Karpas-422 (cell line): ENCODE data around the gene USP24. TPM values are rescaled to one million over a fixed set of nuclear protein-coding genes. Genes with fewer than 3 reads are reported as not detected.

Experiments
- DNase-seq: peaks from one replicate; pipeline ENCODE4 v3.0.0-alpha.2; 2015
- H2AFZ ChIP-seq: fragments of 200-600 bp; sonication (generic); 2 replicates; pipeline ENCODE4 v1.6.1; 2014; ENCODE audit warnings: antibody characterized with exemption, low read length, mixed read lengths
- H3K27ac ChIP-seq: fragments of 200-600 bp; sonication (generic); 2 replicates; pipeline ENCODE4 v1.5.1; 2014; ENCODE audit warnings: mild to moderate bottlenecking, low read length, moderate library complexity
- H3K27me3 ChIP-seq: fragments of 200-600 bp; sonication (generic); 2 replicates; pipeline ENCODE4 v1.6.1; 2014; ENCODE audit warnings: low read length, mixed read lengths
- H3K36me3 ChIP-seq: fragments of 200-600 bp; sonication (generic); 2 replicates; pipeline ENCODE4 v1.6.1; 2014; ENCODE audit warnings: low read length, mixed read lengths; ENCODE audit not compliant: insufficient read depth
- H3K4me1 ChIP-seq: fragments of 200-600 bp; sonication (generic); 2 replicates; pipeline ENCODE4 v1.6.1; 2014; ENCODE audit warnings: mild to moderate bottlenecking, low read length, mixed read lengths
- H3K4me2 ChIP-seq: fragments of 200-600 bp; sonication (generic); 2 replicates; pipeline ENCODE4 v1.6.1; 2014; ENCODE audit warnings: low read length, low read depth, mild to moderate bottlenecking; ENCODE audit not compliant: poor library complexity, severe bottlenecking
- H3K4me3 ChIP-seq: fragments of 200-600 bp; sonication (generic); 2 replicates; pipeline ENCODE4 v1.5.1; 2014; ENCODE audit warnings: mild to moderate bottlenecking, antibody characterized with exemption, low read length, mixed read lengths
- H3K79me2 ChIP-seq: fragments of 200-600 bp; sonication (generic); 2 replicates; pipeline ENCODE4 v1.6.1; 2014; ENCODE audit warnings: mild to moderate bottlenecking, low read length, mixed read lengths
- H3K9ac ChIP-seq: fragments of 200-600 bp; sonication (generic); 2 replicates; pipeline ENCODE4 v1.6.0; 2014; ENCODE audit warnings: low read length
- H3K9me2 ChIP-seq: fragments of 200-600 bp; sonication (generic), shearing (Covaris generic); replicated peaks from 2 replicates; pipeline ENCODE4 v1.6.0; 2014; ENCODE audit warnings: mild to moderate bottlenecking, low read length, moderate library complexity; ENCODE audit not compliant: insufficient read depth
- H3K9me3 ChIP-seq: fragments of 300-700, 200-600 bp; sonication (generic); 2 replicates; pipeline ENCODE4 v1.6.1; 2014; ENCODE audit warnings: low read length, mixed read lengths
- H4K20me1 ChIP-seq: fragments of 200-600 bp; sonication (generic); 2 replicates; pipeline ENCODE4 v1.6.1; 2014; ENCODE audit warnings: mild to moderate bottlenecking, antibody characterized with exemption, low read length, low read depth; ENCODE audit not compliant: insufficient read depth
- total RNA-seq: library from RNA; depleted of rRNA; stranded (reverse); fragments of >200 nt; shearing (Covaris generic); gene quantifications from 2 replicates; pipeline ENCODE4 v1.2.3, GENCODE V29; 2014; ENCODE audit warnings: low replicate concordance

The USP24 gene
- total RNA-seq, 1 experiment from 2014 or later, result 89.8 TPM

GRCh38 chr1:55146781-55147180, 68.4 kb downstream of the USP24 start:
- H3K36me3 ChIP-seq, result peaks cover 74% of the 10 kb centered on the region

DNA sequence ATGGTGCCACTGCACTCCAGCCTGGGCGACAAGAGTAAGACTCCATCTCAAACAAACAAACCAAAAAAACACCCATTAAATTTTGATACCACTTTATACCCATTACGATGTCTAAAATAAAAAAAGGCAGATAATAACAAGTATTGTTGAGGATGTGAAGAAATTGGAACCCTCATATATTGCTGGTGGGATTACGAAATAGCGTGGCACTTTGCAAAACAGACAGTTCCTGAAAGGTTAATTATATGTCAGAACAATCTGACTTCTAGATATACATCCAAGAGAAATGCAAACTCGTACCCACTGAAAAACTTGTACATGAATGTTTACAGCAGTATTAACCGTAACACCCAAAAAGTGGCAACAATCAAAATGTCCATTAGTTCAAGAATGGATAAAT, 70.3 kb downstream of the USP24 start:
- Histone ChIP-seq H3K4me2 (no peak overlapping the region), H3K4me1 (no peaks in the 10 kb centered on the region), H3K9ac (no peak overlapping the region), H2AFZ (no peak overlapping the region), H4K20me1 (no peaks in the 10 kb centered on the region), H3K9me3 (no peaks in the 10 kb centered on the region), H3K36me3 (peaks cover 73% of the 10 kb centered on the region), H3K27ac (no peak overlapping the region), H3K27me3 (no peaks in the 10 kb centered on the region), H3K9me2 (no peaks in the 10 kb centered on the region), H3K79me2 (peaks cover 3% of the 10 kb centered on the region; the same call in 1 of the 2 replicates), H3K4me3 (no peak overlapping the region)
- no peak for DNase-seq

More at GRCh38 chr1:55146781-55147180, 68.4 kb downstream of the USP24 start:
- DNase-seq, result no peak
- Histone ChIP-seq H3K9me3 (no peaks in the 10 kb centered on the region), H3K79me2 (peaks cover 6% of the 10 kb centered on the region; the same call in 1 of the 2 replicates), H3K4me1 (no peaks in the 10 kb centered on the region), H3K4me3 (no peak overlapping the region), H3K9ac (no peak overlapping the region), H3K27me3 (no peaks in the 10 kb centered on the region), H3K4me2 (no peak overlapping the region), H3K9me2 (no peaks in the 10 kb centered on the region), H2AFZ (no peak overlapping the region), H4K20me1 (no peaks in the 10 kb centered on the region), H3K27ac (no peak overlapping the region)

DNA sequence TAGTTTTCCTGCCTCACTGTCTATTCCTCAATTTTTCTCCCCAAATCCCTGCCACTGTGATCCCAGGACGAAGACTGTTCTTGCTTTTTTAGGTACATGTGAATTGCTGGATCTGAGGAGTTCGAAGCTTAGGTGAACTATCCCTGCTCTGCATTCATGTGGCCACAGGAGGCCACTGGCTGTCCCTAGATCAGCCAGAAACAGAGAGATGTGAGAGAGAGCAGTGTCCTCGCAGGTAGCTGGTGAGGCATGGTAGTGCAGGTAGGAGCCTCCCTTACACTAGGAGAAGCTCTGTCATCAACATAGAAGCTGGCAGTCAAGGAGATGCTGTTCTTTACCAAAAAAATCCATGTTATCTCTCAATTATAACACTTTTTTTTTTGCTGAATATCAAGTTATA, 71.5 kb downstream of the USP24 start:
- Histone ChIP-seq H3K27ac (no peak overlapping the region), H4K20me1 (no peaks in the 10 kb centered on the region), H3K36me3 (peaks cover 76% of the 10 kb centered on the region), H3K4me2 (no peak overlapping the region), H3K27me3 (no peaks in the 10 kb centered on the region), H3K9me3 (no peaks in the 10 kb centered on the region), H2AFZ (no peak overlapping the region), H3K4me1 (no peaks in the 10 kb centered on the region), H3K9ac (no peak overlapping the region), H3K9me2 (no peaks in the 10 kb centered on the region), H3K79me2 (peaks cover 9% of the 10 kb centered on the region), H3K4me3 (no peak overlapping the region)
- peak; percentile 65 for DNase-seq

DNA sequence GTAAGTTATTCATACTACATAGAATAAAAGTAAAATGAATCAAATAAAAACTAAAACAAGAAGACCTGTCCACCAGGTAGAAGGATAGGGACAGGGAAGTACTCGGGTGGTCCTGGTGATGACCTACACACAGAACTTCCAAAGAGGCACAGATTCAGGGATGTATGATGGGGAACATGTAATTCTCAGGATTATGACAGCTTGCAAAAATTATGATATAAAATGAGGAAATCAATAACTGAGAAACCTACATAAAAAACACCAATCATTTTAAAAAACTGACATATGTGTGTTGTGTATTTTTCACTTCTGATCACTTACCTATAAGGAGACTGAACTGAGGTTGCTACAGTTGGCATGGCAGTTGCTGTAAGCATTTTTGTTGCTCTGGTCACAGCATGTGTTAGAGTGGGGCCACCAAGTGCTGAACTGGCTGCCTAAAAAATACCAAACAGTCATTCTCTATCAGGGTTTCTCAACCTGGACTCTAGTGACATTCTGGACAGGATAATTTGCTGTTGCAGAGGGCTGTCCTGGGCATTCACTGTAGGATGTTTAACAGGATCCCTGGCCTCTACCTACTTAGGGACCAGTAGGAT, 73.8 kb downstream of the USP24 start:
- H3K9me3 ChIP-seq, result no peaks in the 10 kb centered on the region
- no peak overlapping the region for H3K4me2 ChIP-seq
- H2AFZ ChIP-seq, result no peak overlapping the region
- no peak overlapping the region for H3K9ac ChIP-seq
- H4K20me1 ChIP-seq, result no peaks in the 10 kb centered on the region
- no peaks in the 10 kb centered on the region for H3K27me3 ChIP-seq
- peaks cover 76% of the 10 kb centered on the region for H3K36me3 ChIP-seq
- no peak overlapping the region for H3K4me3 ChIP-seq
- DNase-seq, result no peak
- no peak overlapping the region for H3K27ac ChIP-seq
- no peaks in the 10 kb centered on the region for H3K4me1 ChIP-seq
- H3K9me2 ChIP-seq, result no peaks in the 10 kb centered on the region
- peaks cover 7% of the 10 kb centered on the region for H3K79me2 ChIP-seq

GRCh38 chr1:55140546-55140983, 74.6 kb downstream of the USP24 start:
- Histone ChIP-seq H3K9ac (no peak overlapping the region), H3K27ac (no peak overlapping the region)

DNA sequence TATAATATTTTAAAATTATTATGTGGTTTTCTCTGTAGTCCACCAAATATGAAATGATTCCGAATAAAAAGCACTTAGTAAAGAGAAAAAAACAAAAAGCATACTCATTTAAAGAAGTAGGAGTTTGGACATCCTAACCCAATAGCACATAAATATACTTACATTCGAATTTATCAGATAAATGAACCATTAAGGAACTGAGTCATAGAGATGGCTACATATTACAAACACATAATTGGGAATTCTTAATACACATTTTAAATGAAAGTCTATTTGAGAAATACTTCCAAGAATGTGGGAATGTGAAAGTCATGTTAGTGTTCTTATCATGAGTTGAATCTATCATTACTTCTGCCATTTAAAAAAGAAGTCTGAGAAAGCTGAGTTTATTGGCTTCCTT, 75.0 kb downstream of the USP24 start:
- H3K79me2 ChIP-seq, result peaks cover 7% of the 10 kb centered on the region
- H3K4me3 ChIP-seq, result no peak overlapping the region
- no peak overlapping the region for H3K4me2 ChIP-seq
- no peaks in the 10 kb centered on the region for H3K4me1 ChIP-seq
- no peak overlapping the region for H3K27ac ChIP-seq
- no peaks in the 10 kb centered on the region for H3K9me2 ChIP-seq
- no peak for DNase-seq
- H3K36me3 ChIP-seq, result peaks cover 75% of the 10 kb centered on the region
- H3K27me3 ChIP-seq, result no peaks in the 10 kb centered on the region
- no peak overlapping the region for H3K9ac ChIP-seq
- H2AFZ ChIP-seq, result no peak overlapping the region
- H3K9me3 ChIP-seq, result no peaks in the 10 kb centered on the region
- H4K20me1 ChIP-seq, result no peaks in the 10 kb centered on the region

More at GRCh38 chr1:55140546-55140983, 74.6 kb downstream of the USP24 start:
- H4K20me1 ChIP-seq, result no peaks in the 10 kb centered on the region
- H3K27me3 ChIP-seq, result no peaks in the 10 kb centered on the region
- peaks cover 75% of the 10 kb centered on the region for H3K36me3 ChIP-seq
- no peak overlapping the region for H3K4me3 ChIP-seq
- H3K79me2 ChIP-seq, result peaks cover 7% of the 10 kb centered on the region
- no peaks in the 10 kb centered on the region for H3K9me3 ChIP-seq
- peak; percentile 88 for DNase-seq
- H3K4me2 ChIP-seq, result no peak overlapping the region
- H2AFZ ChIP-seq, result no peak overlapping the region
- H3K9me2 ChIP-seq, result no peaks in the 10 kb centered on the region
- no peaks in the 10 kb centered on the region for H3K4me1 ChIP-seq

- no peak overlapping the region for H3K9ac ChIP-seq
- H3K4me3 ChIP-seq, result no peak overlapping the region
- H3K9me3 ChIP-seq, result no peaks in the 10 kb centered on the region
- no peak overlapping the region for H3K4me2 ChIP-seq
- H3K4me1 ChIP-seq, result no peaks in the 10 kb centered on the region
- no peaks in the 10 kb centered on the region for H3K27me3 ChIP-seq
- H3K36me3 ChIP-seq, result peaks cover 78% of the 10 kb centered on the region
- H3K79me2 ChIP-seq, result peaks cover 7% of the 10 kb centered on the region
- H3K9me2 ChIP-seq, result no peaks in the 10 kb centered on the region
- no peaks in the 10 kb centered on the region for H4K20me1 ChIP-seq
- H2AFZ ChIP-seq, result no peak overlapping the region
- H3K27ac ChIP-seq, result no peak overlapping the region
- DNase-seq, result no peak
Observed at GRCh38 chr1:55138823-55139222, 76.3 kb downstream of the USP24 start.

DNA sequence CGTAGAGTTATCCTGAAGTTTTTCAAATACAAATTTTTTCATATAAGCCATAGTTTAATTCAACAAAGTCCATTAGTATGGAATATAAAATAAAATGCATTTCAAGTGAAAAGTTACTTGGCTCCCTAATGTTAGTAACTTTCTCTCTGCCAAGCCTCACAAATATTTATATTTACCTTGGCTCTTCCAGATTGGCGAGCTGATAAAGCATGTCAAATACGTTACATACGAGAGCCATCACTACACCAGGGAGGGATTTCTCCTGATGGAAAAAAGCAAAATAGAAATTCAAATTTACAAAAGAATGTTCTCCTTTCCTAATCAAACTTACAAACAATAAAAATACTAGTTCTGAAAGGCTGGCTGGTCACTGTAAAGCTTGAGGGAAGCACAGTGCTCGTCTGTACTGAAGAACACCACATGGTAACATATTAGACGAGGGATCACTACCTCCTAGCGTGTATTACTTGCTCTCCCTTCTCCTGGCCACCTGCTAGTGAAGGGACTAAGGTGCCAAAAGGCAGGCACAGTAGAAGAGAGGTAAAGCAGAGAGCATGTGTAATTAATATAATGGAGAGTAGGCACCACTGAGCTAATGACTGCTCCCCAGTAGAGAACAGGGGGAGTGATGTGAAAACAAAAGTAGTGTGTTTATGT, 80.9 kb downstream of the USP24 start:
- no peak overlapping the region for H3K9ac ChIP-seq
- peaks cover 93% of the 10 kb centered on the region for H3K36me3 ChIP-seq
- no peaks in the 10 kb centered on the region for H3K9me2 ChIP-seq
- DNase-seq, result no peak
- no peaks in the 10 kb centered on the region for H3K9me3 ChIP-seq
- no peaks in the 10 kb centered on the region for H3K27me3 ChIP-seq
- no peaks in the 10 kb centered on the region for H4K20me1 ChIP-seq
- H2AFZ ChIP-seq, result no peak overlapping the region
- peaks cover 3% of the 10 kb centered on the region for H3K79me2 ChIP-seq
- H3K4me1 ChIP-seq, result no peaks in the 10 kb centered on the region
- no peak overlapping the region for H3K4me3 ChIP-seq
- no peak overlapping the region for H3K27ac ChIP-seq
- H3K4me2 ChIP-seq, result no peak overlapping the region
